Heart right ventricle (tissue), 16 donors: ENCODE data around the gene ARMH1. TPM values are rescaled to one million over a fixed set of nuclear protein-coding genes. Genes with fewer than 3 reads are reported as not detected.
A peak's percentile ranks its signal among the peaks of the same experiment; 100 is the strongest.

Experiments
- ATAC-seq, 8 donors: fragments of 200-7000 bp; cut with Tn5 transposase; one replicate each; pipeline ENCODE4 v1.9.1; 2020; ENCODE audit warnings: mild to moderate bottlenecking in 8 of 8, moderate library complexity in 8 of 8, moderate number of reproducible peaks in 1 of 8
- DNase-seq, 2 donors: peaks; one replicate each; pipeline ENCODE4 v3.0.0-alpha.2; 2020
- H3K27ac ChIP-seq, 10 donors: fragments of 200-600 bp; sonication (generic) in 2 of 10; one replicate each; pipeline versions ENCODE4 v1.5.0 to v1.8.0; 2020 to 2022; ENCODE audit warnings: mild to moderate bottlenecking in 3 of 10
- H3K27me3 ChIP-seq, 7 donors: fragments of 200-600 bp; one replicate each; pipeline ENCODE4 v1.8.0; 2021 to 2022; ENCODE audit warnings: mild to moderate bottlenecking in 2 of 7
- H3K36me3 ChIP-seq, 9 donors: fragments of 200-600 bp; sonication (generic) in 1 of 9; one replicate each; pipeline versions ENCODE4 v1.5.0 to v1.8.0; 2020 to 2022; ENCODE audit warnings: mild to moderate bottlenecking in 2 of 9
- H3K4me1 ChIP-seq, 9 donors: fragments of 200-600 bp; sonication (generic) in 1 of 9; one replicate each; pipeline versions ENCODE4 v1.5.0 to v1.8.0; 2020 to 2022; ENCODE audit warnings: mild to moderate bottlenecking in 4 of 9
- H3K4me3 ChIP-seq, 10 donors: fragments of 200-600 bp; sonication (generic) in 2 of 10; one replicate each; pipeline versions ENCODE4 v1.5.0 to v1.8.0; 2020 to 2022; ENCODE audit warnings: mild to moderate bottlenecking in 7 of 10, moderate library complexity in 2 of 10
- H3K9me3 ChIP-seq, 11 donors: fragments of 200-600 bp in 10 of 11; sonication (generic) in 2 of 11; one replicate each; pipeline versions ENCODE4 v1.5.0 to v1.8.0; 2013 to 2022; ENCODE audit warnings: mild to moderate bottlenecking in 2 of 11, control low read depth in 1 of 11, moderate library complexity in 1 of 11
- CTCF ChIP-seq, 9 donors: fragments of 200-600 bp; sonication (generic) in 2 of 9; IDR thresholded peaks; one replicate each; pipeline versions ENCODE4 v1.5.0 to v1.8.0; 2021 to 2022; ENCODE audit warnings: antibody characterized with exemption in 9 of 9, mild to moderate bottlenecking in 5 of 9, moderate library complexity in 1 of 9
- WGBS, 2 donors: extraction: QIAGEN DNeasy Blood & Tissue Kit; methylation state at CpG; one replicate each; pipeline ENCODE4 v1.1.7; 2013; ENCODE audit warnings: inconsistent platforms in 1 of 2; 5-methylcytosine and 5-hydroxymethylcytosine counted together
- intact Hi-C, 10 donors: fragments of 100-400 bp; cut with DNase I; formaldehyde crosslinking; loops; one replicate each; pipeline versions ENCODE4 v1.11.1 to v1.14.2; 2022
- polyA plus RNA-seq, 2 donors: library from polyadenylated mRNA; stranded (reverse); fragments of 200-250 nt; gene quantifications; one replicate each; pipeline ENCODE4 v1.2.3, GENCODE V29; 2013
- total RNA-seq, 10 donors: library from RNA; stranded (reverse); fragmentation: NEBNext Ultra II Directional in 3 of 10; extraction: Animal tissue kit (Norgen Biotek cat#: 25700) in 3 of 10; gene quantifications; one replicate each; pipeline versions ENCODE4 v1.2.1 to v1.2.4, GENCODE V29; 2021 to 2023
- donor health status: Arrhythmogenic right ventricular cardiomyopathy.
- donor health status: ischemic (EF 13 %, LVEDD 7.1; RV severe dilation, severe dysfunction).
- donor health status: healthy with polysubstance abuse.
- donor health status: DM: no; HTN: yes; CAD: no.
- donor health status: DM: no; HTN: no; CAD: no.
- donor health status: ischemic (EF 25% LVEDD 6.9; RV normal size, moderate dysfunction).
- donor health status: ischemic (EF 25% LVEDD 5.7; RV mildly dilated, moderate dysfunction).
- donor health status: healthy.
- donor health status: DM: yes; HTN: yes; CAD: no.
- donor health status: Ischemic cardiomyopathy.
- donor health status: ischemic (EF 35%, LVEDD 5.7; RV mildly dilated, moderate dysfunction).
- donor health status: nonischemic (EF 11% LVEDD 7.7; RV severe dilation, severe dysfunction).
- donor health status: DM: yes; HTN: yes; CAD: no.
- donor health status: PGD.
- donor health status: ischemic (EF 29% LVEDD 5.4; RV normal size, mild dysfunction).
- donor health status: nonischemic (EF 23%, LVEDD 6.1; RV moderate dilation, normal function).

The ARMH1 gene
- total and polyA plus RNA-seq, 12 donors, result 0.62 to 3.3 (median 1.1) TPM; not detected in 5

GRCh38 chr1:44646261-44647110 is 28.0 kb upstream of the ARMH1 start:
- TF ChIP-seq CTCF (IDR thresholded peaks at IDR 0.05), result no peak
- Histone ChIP-seq H3K36me3 (peaks cover 0 to 100% (median 38%) of the 10 kb centered on the region in 9 donors), H3K4me1 (peaks cover 6 to 53% (median 28%) of the 10 kb centered on the region in 9 donors), H3K9me3 (no peaks in the 10 kb centered on the region), H3K4me3 (no peak overlapping the region), H3K27ac (no peak overlapping the region), H3K27me3 (no peaks in the 10 kb centered on the region)
- ATAC-seq (no peak), DNase-seq (no peak)
- WGBS, 2 donors, result 90 to 95% methylated on average over 28 of the region's 28 CpGs
- intact Hi-C loops, result no loop called here

GRCh38 chr1:44647896-44648295 is 26.6 kb upstream of the ARMH1 start:
- Histone ChIP-seq H3K36me3 (peaks cover 0 to 97% (median 38%) of the 10 kb centered on the region in 9 donors), H3K4me3 (no peak overlapping the region), H3K27me3 (no peaks in the 10 kb centered on the region), H3K9me3 (no peaks in the 10 kb centered on the region), H3K27ac (no peak overlapping the region), H3K4me1 (peaks cover 6 to 41% (median 20%) of the 10 kb centered on the region in 9 donors)
- ATAC-seq, result no peak
- WGBS, 2 donors, result 81 to 85% methylated on average over 2 of the region's 2 CpGs
- TF ChIP-seq CTCF (IDR thresholded peaks at IDR 0.05), result no peak
- intact Hi-C loops, result no loop called here
- no peak for DNase-seq

- 87 to 91% methylated on average over 13 of the region's 13 CpGs for WGBS, 2 donors
- TF ChIP-seq CTCF (IDR thresholded peaks at IDR 0.05), result no peak
- ATAC-seq (no peak), DNase-seq (no peak)
- Histone ChIP-seq H3K27ac (no peak overlapping the region), H3K4me1 (peaks cover 2 to 33% (median 12%) of the 10 kb centered on the region in 9 donors), H3K4me3 (no peak overlapping the region), H3K36me3 (peaks cover 0 to 96% (median 36%) of the 10 kb centered on the region in 9 donors), H3K9me3 (no peaks in the 10 kb centered on the region), H3K27me3 (no peaks in the 10 kb centered on the region)
- intact Hi-C loops, result no loop called here
These were observed 25.8 kb upstream of the ARMH1 start for GRCh38 chr1:44648529-44649250.

- ATAC-seq (no peak), DNase-seq (no peak)
- 92 to 94% methylated on average over 13 of the region's 13 CpGs for WGBS, 2 donors
- Histone ChIP-seq H3K27ac (peak overlapping the region in 7 of 10 donors; percentile 5 to 65 (median 35)), H3K4me1 (peaks cover 0 to 22% (median 3%) of the 10 kb centered on the region in 9 donors), H3K4me3 (no peak overlapping the region), H3K36me3 (peaks cover 0 to 96% (median 35%) of the 10 kb centered on the region in 9 donors), H3K9me3 (no peaks in the 10 kb centered on the region), H3K27me3 (no peaks in the 10 kb centered on the region)
- intact Hi-C loops, result loop anchor here in 6 of 10 donors (5.0 to 10.0 kb wide), 4 partner anchors 75 to 435 kb away; partner anchors contain the start of gene DMAP1 (in 3 of the 6)
- no peak for TF ChIP-seq CTCF (IDR thresholded peaks at IDR 0.05)
These were observed 24.7 kb upstream of the ARMH1 start for GRCh38 chr1:44649788-44650158.
